AG04450 (cell line): ENCODE results near the gene WDR90. TPM values are rescaled to one million over a fixed set of nuclear protein-coding genes. Genes with fewer than 3 reads are reported as not detected.

Experiments used
- CTCF ChIA-PET: fragments of 300-600, 350-600 bp; formaldehyde crosslinking; extraction: SDS; loops from one replicate; lab custom pipeline; 2022; ENCODE audit warnings: antibody characterized with exemption, inconsistent platforms; lab: Charles Lee
- POLR2A ChIA-PET: fragments of 350-600 bp; formaldehyde crosslinking; extraction: SDS; loops from one replicate; lab custom pipeline; 2021; ENCODE audit warnings: antibody characterized with exemption, inconsistent platforms; lab: Yijun Ruan, JAX
- DNase-seq: peaks from one replicate; pipeline ENCODE4 v3.0.0-alpha.2; 2011; ENCODE audit warnings: low read depth, low spot score
- H3K27ac ChIP-seq: one replicate; pipeline ENCODE4 v1.5.1; 2012; ENCODE audit warnings: low read depth, low read length, control low read depth
- H3K27me3 ChIP-seq: one replicate; pipeline ENCODE4 v1.6.0; 2012; ENCODE audit warnings: low read length; ENCODE audit not compliant: control insufficient read depth, insufficient read depth
- H3K4me3 ChIP-seq: 2 replicates; pipeline ENCODE4 v1.5.1; 2011; ENCODE audit warnings: mild to moderate bottlenecking, low read depth, low read length, control low read depth
- H3K9me3 ChIP-seq: 2 replicates; pipeline ENCODE4 v1.5.1; 2012; ENCODE audit warnings: low read length; ENCODE audit not compliant: control insufficient read depth, insufficient read depth
- CTCF ChIP-seq: IDR thresholded peaks from 2 replicates; pipeline ENCODE4 v1.5.1; 2011; ENCODE audit warnings: low read depth, low read length, control low read depth, inconsistent platforms
- polyA plus RNA-seq: library from polyadenylated mRNA; depleted of rRNA; stranded (reverse); fragments of >200 nt; gene quantifications from 2 replicates; pipeline ENCODE4 v1.2.3, GENCODE V29; 2011

WDR90 gene
- polyA plus RNA-seq, 1 experiment, result 2.1 TPM

DNA sequence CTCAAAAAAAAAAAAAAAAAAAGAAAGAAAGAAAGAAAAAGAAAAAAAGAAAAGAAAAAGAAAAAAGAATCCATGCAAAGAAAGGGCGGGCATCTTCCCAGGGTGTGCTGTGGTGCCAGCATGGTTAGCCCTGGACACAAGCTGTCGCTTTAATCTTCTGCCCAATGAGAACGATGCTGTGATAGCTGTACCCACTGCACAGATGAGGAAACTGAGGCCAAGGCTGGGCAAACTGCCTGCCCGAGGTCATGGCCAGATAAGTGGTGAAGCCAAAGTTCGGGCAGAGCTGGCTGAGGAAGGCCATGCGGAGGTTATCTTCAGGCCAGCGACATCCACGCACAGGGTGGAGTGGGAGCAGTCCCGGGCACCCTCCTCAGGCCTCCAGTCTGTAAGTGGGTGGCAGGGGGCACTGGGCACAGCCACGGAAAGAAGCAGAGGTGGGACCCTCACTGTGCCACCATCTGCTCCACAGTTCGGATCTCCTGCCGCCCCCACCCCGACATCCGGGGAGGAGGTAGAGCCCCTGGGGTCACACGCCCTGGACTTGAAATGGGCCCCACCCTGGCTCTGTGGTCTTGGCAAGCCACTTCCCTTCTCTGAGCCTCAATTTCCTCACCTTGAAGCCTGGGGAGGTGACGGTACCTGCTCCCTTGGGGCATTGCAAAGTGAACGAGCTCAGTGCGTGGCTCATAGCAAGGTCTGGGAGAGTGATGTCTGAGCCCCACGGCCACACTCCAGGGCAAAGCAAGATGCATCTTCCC is 49.9 kb downstream of the WDR90 start:
- peaks cover 57% of the 10 kb centered on the region for H3K27me3 ChIP-seq
- ChIA-PET POLR2A (interaction anchor here (0.7 kb wide), 2 partner anchors 9 to 20 kb away, joined by 3 read pairs; no protein-coding TSS in a partner anchor), CTCF (no interaction called here)
- no peak overlapping the region for H3K27ac ChIP-seq
- H3K4me3 ChIP-seq, result no peak overlapping the region
- H3K9me3 ChIP-seq, result no peaks in the 10 kb centered on the region; the same call in 1 of the 2 replicates
- no peak for TF ChIP-seq CTCF
- no peak for DNase-seq

- H3K4me3 ChIP-seq, result no peak overlapping the region
- H3K27ac ChIP-seq, result no peak overlapping the region
- no peak for TF ChIP-seq CTCF
- H3K27me3 ChIP-seq, result peaks cover 53% of the 10 kb centered on the region
- CTCF ChIA-PET, result interaction anchor here (1.2 kb wide), 1 partner anchor 11 kb away, joined by 3 read pairs; no protein-coding TSS in a partner anchor
- no peaks in the 10 kb centered on the region; the same call in 1 of the 2 replicates for H3K9me3 ChIP-seq
- DNase-seq, result no peak
- POLR2A ChIA-PET, result interaction anchor here (0.6 kb wide), 1 partner anchor 490 kb away, joined by 3 read pairs; no protein-coding TSS in a partner anchor
These were observed 51.8 kb downstream of the WDR90 start for GRCh38 chr16:700684-701584.

DNA sequence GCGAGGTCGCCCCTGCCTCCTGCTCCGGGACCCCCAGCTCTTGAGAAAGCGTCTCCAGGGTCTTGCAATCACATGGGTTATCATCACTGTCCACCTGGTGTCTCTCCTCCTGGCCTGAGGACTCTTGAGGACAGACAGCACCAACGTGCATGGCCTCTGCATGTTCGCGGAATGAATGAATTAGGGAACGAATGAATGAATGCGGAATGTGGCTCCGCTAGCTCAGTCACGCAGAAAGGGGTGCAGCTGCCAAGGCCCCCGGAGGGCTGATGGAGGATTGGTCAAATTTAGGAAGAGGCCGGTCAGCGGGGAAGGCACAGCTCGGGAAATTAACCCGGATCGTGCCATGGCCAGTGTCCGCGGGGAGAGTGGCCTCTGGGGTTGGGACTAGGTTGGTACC is 53.2 kb downstream of the WDR90 start:
- no peak for DNase-seq
- ChIA-PET POLR2A (no interaction called here), CTCF (interaction anchor here (1.2 kb wide), 1 partner anchor 10 kb away, joined by 3 read pairs; no protein-coding TSS in a partner anchor)
- no peak overlapping the region for H3K27ac ChIP-seq
- TF ChIP-seq CTCF, result no peak
- peaks cover 65% of the 10 kb centered on the region for H3K27me3 ChIP-seq
- no peak overlapping the region for H3K4me3 ChIP-seq
- no peaks in the 10 kb centered on the region; the same call in 1 of the 2 replicates for H3K9me3 ChIP-seq

- ChIA-PET CTCF (interaction anchor here (1.1 kb wide), 1 partner anchor 9 kb away, joined by 6 read pairs; no protein-coding TSS in a partner anchor), POLR2A (no interaction called here)
- DNase-seq, result no peak
- H3K9me3 ChIP-seq, result no peaks in the 10 kb centered on the region; the same call in 1 of the 2 replicates
- H3K27ac ChIP-seq, result no peak overlapping the region
- no peak for TF ChIP-seq CTCF
- H3K27me3 ChIP-seq, result peaks cover 74% of the 10 kb centered on the region
- H3K4me3 ChIP-seq, result no peak overlapping the region
These were observed 54.2 kb downstream of the WDR90 start for GRCh38 chr16:703406-703805.
